EL (cell line): Measurements from ENCODE around the gene MMP10.

Experiments used
- DNase-seq: peaks from one replicate; pipeline ENCODE4 v3.0.0-alpha.2; 2016

MMP10 gene

GRCh38 chr11:102724904-102725500 lies 55.4 kb downstream of the MMP10 start, which contains the start of gene MMP8:
Gene MMP8, minus strand, starts transcription at chr11:102724954. Its CDS starts 99 bp downstream, at chr11:102724855.
- peak; percentile 26 for DNase-seq

- DNase-seq: no peak
Measured at GRCh38 chr11:102722821-102723220, 57.6 kb downstream of the MMP10 start.
